Liver (tissue), 9 donors: ENCODE results near the gene INPP5A. TPM values are rescaled to one million over a fixed set of nuclear protein-coding genes. Genes with fewer than 3 reads are reported as not detected.

Source experiments
- DNase-seq: peaks from one replicate; pipeline ENCODE4 v3.0.0-alpha.2; 2017; ENCODE audit warnings: low spot score
- H3K27ac ChIP-seq, 2 donors: one replicate each; pipeline ENCODE4 v1.7.0; 2013; ENCODE audit warnings: inconsistent platforms in 2 of 2, low read length in 2 of 2, control low read depth in 1 of 2, low read depth in 1 of 2, mild to moderate bottlenecking in 1 of 2
- H3K27me3 ChIP-seq, 4 donors: one replicate each; pipeline versions ENCODE4 v1.6.1 to v1.7.0; 2013; ENCODE audit warnings: low read length in 3 of 4, inconsistent platforms in 1 of 4, mild to moderate bottlenecking in 1 of 4, moderate library complexity in 1 of 4; ENCODE audit not compliant: control insufficient read depth in 4 of 4, insufficient read depth in 4 of 4
- H3K36me3 ChIP-seq, 4 donors: one replicate each; pipeline versions ENCODE4 v1.6.1 to v1.7.0; 2013; ENCODE audit warnings: low read length in 3 of 4, mild to moderate bottlenecking in 3 of 4, low read depth in 1 of 4, moderate library complexity in 1 of 4; ENCODE audit not compliant: control insufficient read depth in 4 of 4, insufficient read depth in 3 of 4
- H3K4me1 ChIP-seq, 4 donors: one replicate each; pipeline versions ENCODE4 v1.6.1 to v1.7.0; 2013; ENCODE audit warnings: low read length in 3 of 4, mild to moderate bottlenecking in 3 of 4, moderate library complexity in 1 of 4; ENCODE audit not compliant: control insufficient read depth in 4 of 4, insufficient read depth in 4 of 4
- H3K4me3 ChIP-seq, 3 donors: one replicate each; pipeline versions ENCODE4 v1.6.1 to v1.7.0; 2013; ENCODE audit warnings: low read length in 3 of 3, control low read depth in 1 of 3, low read depth in 1 of 3, mild to moderate bottlenecking in 1 of 3
- H3K9ac ChIP-seq, 2 donors: one replicate each; pipeline ENCODE4 v1.7.0; 2013; ENCODE audit warnings: low read length in 2 of 2, mild to moderate bottlenecking in 2 of 2, moderate library complexity in 2 of 2, control low read depth in 1 of 2, low read depth in 1 of 2
- H3K9me3 ChIP-seq, 4 donors: one replicate each; pipeline versions ENCODE4 v1.6.1 to v1.7.0; 2013; ENCODE audit warnings: low read length in 3 of 4; ENCODE audit not compliant: control insufficient read depth in 4 of 4
- ATF3 ChIP-seq: IDR thresholded peaks from 2 replicates; pipeline ENCODE4 v1.6.1; 2016; ENCODE audit warnings: antibody characterized with exemption
- CTCF ChIP-seq: fragments of 150-350 bp; IDR thresholded peaks from 2 replicates; pipeline ENCODE4 v1.5.1; 2017; ENCODE audit warnings: improper control_type of control experiment, low read depth, low read length; ENCODE audit not compliant: missing input control
- EGR1 ChIP-seq, 2 donors: IDR thresholded peaks; 2 replicates each; pipeline ENCODE4 v1.6.1; 2016 to 2018; ENCODE audit warnings: antibody characterized with exemption in 2 of 2, low read depth in 2 of 2
- FOXA1 ChIP-seq: IDR thresholded peaks from 2 replicates; pipeline ENCODE4 v1.6.1; 2016; ENCODE audit warnings: antibody characterized with exemption
- FOXA2 ChIP-seq: IDR thresholded peaks from 2 replicates; pipeline ENCODE4 v1.6.1; 2016; ENCODE audit warnings: antibody characterized with exemption
- GABPA ChIP-seq, 2 donors: IDR thresholded peaks in 1 of 2; conservative IDR thresholded peaks in 1 of 2; 2 replicates each; pipeline ENCODE4 v1.6.1; 2016; ENCODE audit warnings: antibody characterized with exemption in 2 of 2, mild to moderate bottlenecking in 1 of 2, moderate library complexity in 1 of 2
- HNF4A ChIP-seq, 2 donors: conservative IDR thresholded peaks; 2 replicates each; pipeline ENCODE4 v1.6.1; 2016; ENCODE audit warnings: antibody characterized with exemption in 2 of 2, mild to moderate bottlenecking in 2 of 2
- HNF4G ChIP-seq: IDR thresholded peaks from 2 replicates; pipeline ENCODE4 v1.6.1; 2016; ENCODE audit warnings: antibody characterized with exemption
- JUND ChIP-seq, 2 donors: IDR thresholded peaks; 2 replicates each; pipeline ENCODE4 v1.6.1; 2016; ENCODE audit warnings: antibody characterized with exemption in 2 of 2
- MAX ChIP-seq: IDR thresholded peaks from 2 replicates; pipeline ENCODE4 v1.6.1; 2016; ENCODE audit warnings: antibody characterized with exemption
- NR2F2 ChIP-seq: IDR thresholded peaks from 2 replicates; pipeline ENCODE4 v1.6.1; 2016; ENCODE audit warnings: antibody characterized with exemption
- RAD21 ChIP-seq, 2 donors: IDR thresholded peaks; 2 replicates each; pipeline ENCODE4 v1.6.1; 2016; ENCODE audit warnings: antibody characterized with exemption in 2 of 2, mild to moderate bottlenecking in 2 of 2
- RXRA ChIP-seq, 2 donors: IDR thresholded peaks; 2 replicates each; pipeline ENCODE4 v1.6.1; 2017 to 2018; ENCODE audit warnings: antibody characterized with exemption in 2 of 2, mild to moderate bottlenecking in 1 of 2
- SP1 ChIP-seq: IDR thresholded peaks from 2 replicates; pipeline ENCODE4 v1.6.1; 2018; ENCODE audit warnings: antibody characterized with exemption, mild to moderate bottlenecking
- TAF1 ChIP-seq: conservative IDR thresholded peaks from 2 replicates; pipeline ENCODE4 v1.6.1; 2016; ENCODE audit warnings: antibody characterized with exemption, mild to moderate bottlenecking
- YY1 ChIP-seq: IDR thresholded peaks from 2 replicates; pipeline ENCODE4 v1.6.1; 2016; ENCODE audit warnings: antibody characterized with exemption, mild to moderate bottlenecking
- ZBTB33 ChIP-seq: IDR thresholded peaks from 2 replicates; pipeline ENCODE4 v1.6.1; 2016; ENCODE audit warnings: antibody characterized with exemption
- WGBS: extraction: QIAGEN DNeasy Blood & Tissue Kit; methylation state at CpG from one replicate; pipeline ENCODE4 v1.1.7; 2013; 5-methylcytosine and 5-hydroxymethylcytosine counted together
- polyA plus RNA-seq, 2 donors: library from polyadenylated mRNA; stranded (reverse) in 1 of 2; unstranded in 1 of 2; fragments of 200-250 nt in 1 of 2; fragments of >200 nt in 1 of 2; fragmentation: Nextera tagmentation in 1 of 2; extraction: Ambion mirVana in 1 of 2; gene quantifications; one replicate each; pipeline versions ENCODE4 v1.2.1 to v1.2.3, GENCODE V29; 2013 to 2015
- total RNA-seq, 2 donors: library from RNA; depleted of rRNA; stranded (reverse); fragments of >200 nt; gene quantifications; one replicate each; pipeline ENCODE4 v1.2.3, GENCODE V29; 2014
- donor health status: healthy.
- donor health status: healthy.
- donor health status: healthy.
- donor health status: healthy.
- donor health status: healthy.

The INPP5A gene
- total and polyA plus RNA-seq, 4 donors: 4.3 to 26.5 (median 10.9) TPM

- TF ChIP-seq TAF1 (no peak), RAD21 (IDR thresholded peaks at IDR 0.05) (no peak), JUND (IDR thresholded peaks at IDR 0.05) (no peak), SP1 (no peak), HNF4A (conservative IDR thresholded peaks at IDR 0.05) (no peak), FOXA2 (no peak), FOXA1 (no peak)
- 82% methylated on average over 7 of the region's 7 CpGs for WGBS
- H3K27me3 ChIP-seq: peaks cover 0 to 4% (median 0%) of the 10 kb centered on the region in 4 donors
- H3K9ac ChIP-seq: no peak overlapping the region
- no peaks in the 10 kb centered on the region for H3K4me1 ChIP-seq
- H3K4me3 ChIP-seq: no peak overlapping the region
- H3K9me3 ChIP-seq: peaks cover 0 to 5% (median 1%) of the 10 kb centered on the region in 4 donors
- no peaks in the 10 kb centered on the region for H3K36me3 ChIP-seq
- DNase-seq: no peak
- no peak overlapping the region for H3K27ac ChIP-seq
These were observed 268.5 kb downstream of the INPP5A start for GRCh38 chr10:132806110-132806509.

GRCh38 chr10:132806561-132807003 lies 269.0 kb downstream of the INPP5A start:
- peaks cover 0 to 5% (median 1%) of the 10 kb centered on the region in 4 donors for H3K9me3 ChIP-seq
- no peak overlapping the region for H3K4me3 ChIP-seq
- no peak overlapping the region for H3K9ac ChIP-seq
- TF ChIP-seq SP1 (no peak), YY1 (no peak), ATF3 (no peak), MAX (no peak), TAF1 (no peak), FOXA2 (no peak), RAD21 (IDR thresholded peaks at IDR 0.05) (no peak), RXRA (IDR thresholded peaks at IDR 0.05) (no peak), CTCF (no peak)
- H3K36me3 ChIP-seq: no peaks in the 10 kb centered on the region
- peaks cover 0 to 4% (median 0%) of the 10 kb centered on the region in 4 donors for H3K27me3 ChIP-seq
- DNase-seq: no peak
- H3K4me1 ChIP-seq: no peaks in the 10 kb centered on the region
- no peak overlapping the region for H3K27ac ChIP-seq
- 83% methylated on average over 25 of the region's 25 CpGs for WGBS

- H3K4me3 ChIP-seq: no peak overlapping the region
- no peaks in the 10 kb centered on the region for H3K9me3 ChIP-seq
- no peak overlapping the region for H3K9ac ChIP-seq
- H3K27ac ChIP-seq: no peak overlapping the region
- WGBS: 89% methylated on average over 27 of the region's 27 CpGs
- H3K36me3 ChIP-seq: no peaks in the 10 kb centered on the region
- H3K4me1 ChIP-seq: no peaks in the 10 kb centered on the region
- H3K27me3 ChIP-seq: peaks cover 0 to 4% (median 0%) of the 10 kb centered on the region in 4 donors
- DNase-seq: no peak
- TF ChIP-seq FOXA2 (no peak), ATF3 (no peak), EGR1 (IDR thresholded peaks at IDR 0.05; ENCODE audit: low read depth in 2 of 2) (no peak), GABPA (IDR thresholded peaks at IDR 0.05 in 1 of 2, conservative IDR thresholded peaks at IDR 0.05 in 1 of 2) (no peak), JUND (IDR thresholded peaks at IDR 0.05) (no peak), TAF1 (no peak), MAX (no peak), HNF4G (no peak), ZBTB33 (no peak), YY1 (no peak), HNF4A (conservative IDR thresholded peaks at IDR 0.05) (no peak), NR2F2 (no peak), RXRA (IDR thresholded peaks at IDR 0.05) (no peak), CTCF (no peak), FOXA1 (no peak), RAD21 (IDR thresholded peaks at IDR 0.05) (no peak)
These were observed 270.0 kb downstream of the INPP5A start for GRCh38 chr10:132807621-132808049.
